NOMO-1 (cell line): Measurements from ENCODE around the gene XRCC3.

Experiments used
- DNase-seq, 2 experiments: peaks; one replicate each; lab custom pipeline; 2025; ENCODE audit not compliant: unreplicated experiment in 2 of 2; lab: John Stamatoyannopoulos, UW

XRCC3 gene

DNA sequence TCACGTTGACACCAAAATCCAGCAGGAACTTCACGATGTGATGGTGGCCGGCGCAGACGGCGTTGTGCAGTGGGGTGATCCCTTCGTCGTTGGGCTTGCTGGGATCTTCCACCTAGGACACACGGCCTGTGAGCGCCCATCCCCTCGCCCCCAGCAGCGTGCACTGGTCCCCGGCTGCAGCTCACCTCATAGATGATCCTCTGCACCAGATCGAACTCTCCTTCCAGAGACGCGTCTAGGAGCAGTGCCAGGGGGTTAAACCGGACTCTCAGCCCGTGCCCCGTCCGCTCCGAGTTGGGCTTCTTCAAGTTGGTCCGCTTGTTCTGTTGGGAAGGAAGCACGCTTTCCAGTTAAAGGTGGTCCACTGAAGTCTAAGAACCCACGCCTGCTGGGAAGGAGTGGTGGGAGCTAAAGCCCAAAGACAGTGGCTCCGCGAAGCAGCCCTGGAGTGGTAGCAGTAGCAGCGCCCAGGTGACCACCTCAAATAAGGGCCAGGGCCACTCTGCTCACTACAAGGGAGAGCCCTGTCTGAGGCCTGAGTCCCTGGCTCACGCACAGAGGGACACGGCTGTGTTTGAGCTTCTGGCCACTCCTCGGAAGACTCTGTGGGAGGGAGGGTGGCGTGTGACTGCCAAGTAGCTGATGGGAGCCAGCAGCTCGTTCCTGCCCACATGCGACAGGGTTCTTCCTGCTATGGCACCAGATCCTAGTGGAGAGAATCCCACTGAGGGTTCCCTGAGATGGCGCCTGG, 23.6 kb upstream of the XRCC3 start:
- DNase-seq = no peak

DNA sequence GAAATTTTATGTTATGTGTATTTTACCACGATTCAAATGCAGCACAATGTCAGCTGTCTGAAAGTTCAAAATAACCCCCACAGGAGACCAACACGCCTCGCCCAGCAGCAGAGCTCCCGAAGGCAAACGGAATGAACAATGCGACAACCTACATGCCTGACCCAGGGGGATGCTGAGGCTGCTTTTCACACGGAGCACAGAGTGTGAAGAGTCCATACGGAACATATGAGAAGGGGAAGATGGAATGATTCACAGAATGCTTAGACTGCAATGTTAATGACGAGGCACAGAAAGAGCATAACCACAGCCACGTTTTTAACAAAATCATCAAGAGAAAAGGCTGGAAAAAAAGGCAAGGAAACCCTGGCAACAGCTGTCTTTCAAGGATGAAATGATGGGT, 22.9 kb upstream of the XRCC3 start:
- DNase-seq = no peak

GRCh38 chr14:103737432-103738045, 22.3 kb upstream of the XRCC3 start:
- DNase-seq = no peak

- DNase-seq = no peak
Measured at GRCh38 chr14:103736546-103737431, 21.5 kb upstream of the XRCC3 start.

GRCh38 chr14:103735815-103736545, 20.7 kb upstream of the XRCC3 start:
- no peak for DNase-seq

DNA sequence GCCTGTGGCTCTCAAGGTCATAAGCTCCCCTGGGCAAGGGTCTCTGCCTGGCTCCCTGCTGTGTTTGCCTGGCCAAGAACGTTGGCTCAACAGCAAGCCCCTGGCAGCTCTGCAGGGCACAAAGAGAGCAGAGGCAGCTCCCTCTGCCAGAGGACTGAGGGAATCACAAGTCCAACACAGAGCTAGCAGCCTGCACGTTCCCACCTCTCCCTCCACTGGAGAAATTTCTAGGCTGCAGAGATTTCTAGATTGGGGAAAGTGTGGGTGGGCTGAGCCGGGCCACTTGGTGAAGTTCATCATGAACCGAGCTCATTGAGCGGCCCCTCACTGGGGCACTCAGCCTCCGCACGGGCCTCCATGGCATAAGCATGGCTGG, 20.2 kb upstream of the XRCC3 start:
- no peak for DNase-seq

DNA sequence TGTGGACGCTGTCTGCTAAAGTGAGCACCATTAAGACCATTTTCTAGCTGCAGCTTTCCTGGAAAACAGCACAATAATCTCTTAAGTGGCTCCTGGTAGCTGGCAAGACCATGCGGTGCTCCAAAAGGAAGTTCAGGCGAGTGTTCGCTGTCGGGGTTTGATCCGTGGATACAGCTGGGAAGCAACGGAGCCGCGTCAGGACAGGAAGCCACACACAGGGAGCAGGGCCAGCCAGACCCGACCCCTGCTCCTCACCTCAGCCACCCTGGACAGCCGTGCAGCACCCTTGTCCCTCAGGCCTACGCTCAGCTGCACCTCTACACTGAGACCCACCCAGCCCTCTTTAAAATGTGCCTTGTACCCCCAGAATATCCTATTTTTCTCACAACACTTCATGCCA, 19.8 kb upstream of the XRCC3 start:
- no peak for DNase-seq

GRCh38 chr14:103734081-103734888, 19.0 kb upstream of the XRCC3 start:
- no peak for DNase-seq

DNA sequence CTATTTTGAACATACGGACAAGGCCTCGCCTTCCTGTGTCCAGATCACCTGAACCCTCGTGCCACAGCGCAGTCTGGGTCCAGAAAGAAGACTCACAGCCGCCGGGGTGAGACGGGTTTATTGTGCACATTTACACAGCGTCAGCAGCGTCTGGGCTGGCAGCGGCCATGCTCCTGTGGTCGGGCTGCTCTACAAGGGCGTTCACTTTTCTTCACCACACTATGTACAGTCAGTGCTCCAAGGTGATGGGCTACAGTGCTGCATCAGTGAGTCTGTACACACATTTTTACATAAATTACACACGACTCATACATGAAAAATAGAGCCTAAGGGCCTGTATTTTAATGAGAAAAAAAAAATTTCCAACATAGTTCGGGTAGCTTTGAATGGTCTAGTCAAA, 18.4 kb upstream of the XRCC3 start:
- no peak for DNase-seq

DNA sequence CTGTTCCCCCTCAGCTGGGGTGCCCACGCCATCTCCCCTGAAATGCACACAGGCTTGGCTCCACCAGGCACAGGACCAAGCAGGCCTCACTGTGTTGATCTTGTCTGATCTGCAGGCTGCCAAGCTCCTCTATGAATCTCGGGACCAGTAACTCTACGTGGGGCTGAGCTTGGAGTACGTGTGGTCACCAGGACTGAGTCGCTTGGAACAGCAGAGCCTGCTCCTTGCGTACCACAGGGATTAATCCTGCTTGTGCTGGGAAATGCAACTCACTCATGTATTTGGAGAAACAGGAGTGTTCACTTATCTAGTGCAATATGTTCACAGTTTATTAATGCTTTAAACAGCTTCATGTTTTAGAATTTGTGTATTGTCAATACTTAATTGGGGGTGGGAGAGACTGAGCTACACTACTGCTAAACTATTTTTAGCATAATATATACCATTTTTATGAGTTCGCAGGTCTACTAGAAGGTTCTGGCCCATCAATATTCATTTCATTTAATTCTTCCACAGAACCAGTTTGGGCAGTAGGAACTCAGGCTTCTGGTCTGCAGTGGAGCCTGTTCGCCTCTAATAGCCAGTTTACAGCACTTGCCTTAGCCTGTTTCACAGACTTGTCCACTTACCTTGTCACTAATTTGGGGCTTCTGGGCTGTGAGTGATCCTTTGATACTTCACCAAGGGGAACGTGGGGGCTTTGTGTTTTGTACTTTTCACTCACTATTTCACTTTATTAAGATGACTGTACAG, 17.8 kb upstream of the XRCC3 start:
- DNase-seq = no peak

DNA sequence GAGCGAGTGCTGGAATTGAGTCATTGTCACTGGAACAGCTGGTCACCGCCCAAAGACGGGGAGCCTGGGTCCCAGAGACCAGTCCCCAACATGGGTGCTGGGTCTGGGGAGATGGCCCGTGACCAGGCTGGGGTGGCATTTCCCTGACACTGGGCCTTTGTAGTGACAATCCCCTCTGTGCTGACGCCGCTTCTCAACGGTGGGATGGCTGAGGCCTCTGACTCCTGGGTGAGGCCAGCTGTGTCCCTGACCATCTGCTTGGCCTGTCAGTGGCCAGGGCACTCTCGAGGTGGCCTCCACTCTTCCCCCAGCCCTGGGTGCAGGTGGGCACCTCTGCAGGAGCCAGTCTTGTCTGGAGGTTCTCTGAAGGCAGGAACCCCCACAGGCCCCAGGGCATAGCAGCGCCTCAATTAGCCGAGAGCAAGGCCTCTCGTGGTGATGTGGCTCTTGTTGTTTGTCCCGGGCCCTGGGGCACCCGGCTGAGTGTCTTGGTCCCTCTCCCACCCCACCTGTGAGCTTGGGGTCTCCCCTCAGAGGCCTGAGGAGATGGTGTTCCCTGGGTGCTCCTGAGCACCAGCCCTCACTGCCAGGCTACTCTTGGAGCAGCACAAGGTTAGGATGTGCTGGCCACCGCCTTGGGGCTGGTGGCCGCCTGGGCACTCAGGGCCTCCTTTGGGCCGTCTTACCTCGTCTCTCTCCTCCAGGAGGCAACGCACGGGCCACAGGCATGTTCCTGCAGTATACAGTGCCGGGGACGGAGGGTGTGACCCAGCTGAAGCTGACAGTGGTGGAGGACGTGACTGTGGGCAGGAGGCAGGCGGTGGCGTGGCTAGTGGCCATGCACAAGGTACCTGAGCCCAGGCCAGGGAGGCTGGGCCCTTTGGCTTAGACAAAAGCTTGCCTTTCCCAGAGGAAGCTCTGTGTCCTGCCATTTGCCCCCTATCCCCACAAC, 16.9 kb upstream of the XRCC3 start:
- no peak for DNase-seq

DNA sequence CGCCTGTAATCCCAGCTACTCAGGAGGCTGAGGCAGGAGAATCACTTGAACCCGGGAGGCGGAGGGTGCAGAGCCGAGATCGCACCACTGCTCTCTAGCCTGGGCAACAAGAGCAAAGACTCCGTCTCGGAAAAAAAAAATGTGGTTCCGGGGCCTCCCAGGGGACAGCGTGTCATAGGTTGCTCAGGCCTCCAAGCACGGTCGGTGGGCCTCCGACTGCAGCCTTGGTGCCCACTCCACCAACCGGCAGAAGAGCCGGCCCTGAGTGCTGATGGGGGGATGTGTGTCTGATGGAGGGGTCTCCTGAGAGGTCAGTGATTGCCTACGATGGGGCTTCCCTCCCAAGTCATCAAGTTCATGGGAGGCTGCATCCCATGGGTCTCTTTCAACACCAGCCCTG, 16.2 kb upstream of the XRCC3 start:
- no peak for DNase-seq

DNA sequence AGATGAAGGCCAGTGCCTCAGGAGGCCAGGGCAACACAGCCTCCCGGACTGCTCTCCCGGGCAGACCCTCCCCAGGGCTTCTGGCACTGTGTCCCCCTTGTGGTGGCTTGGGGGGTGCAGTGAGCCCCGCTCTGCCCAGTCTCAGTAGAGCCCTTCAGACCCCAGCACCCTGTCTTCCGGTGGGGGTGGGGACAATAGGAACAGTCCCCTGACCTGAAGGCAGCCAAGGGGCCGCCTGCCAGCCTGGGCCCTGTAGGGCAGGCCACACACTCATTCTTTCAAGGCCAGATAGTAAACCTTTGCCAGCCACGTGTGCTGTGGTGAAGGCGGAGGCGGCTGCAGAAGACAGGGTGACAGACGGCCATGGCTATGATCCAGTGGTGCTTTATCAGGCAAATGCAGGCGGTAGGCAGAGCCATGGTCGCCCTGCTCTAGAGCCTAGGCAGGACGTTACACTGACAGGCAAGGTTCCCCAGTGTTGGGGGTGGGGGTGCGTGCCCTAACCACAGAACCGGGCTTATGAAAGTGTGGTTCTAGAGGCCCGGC, 15.3 kb upstream of the XRCC3 start:
- no peak for DNase-seq

DNA sequence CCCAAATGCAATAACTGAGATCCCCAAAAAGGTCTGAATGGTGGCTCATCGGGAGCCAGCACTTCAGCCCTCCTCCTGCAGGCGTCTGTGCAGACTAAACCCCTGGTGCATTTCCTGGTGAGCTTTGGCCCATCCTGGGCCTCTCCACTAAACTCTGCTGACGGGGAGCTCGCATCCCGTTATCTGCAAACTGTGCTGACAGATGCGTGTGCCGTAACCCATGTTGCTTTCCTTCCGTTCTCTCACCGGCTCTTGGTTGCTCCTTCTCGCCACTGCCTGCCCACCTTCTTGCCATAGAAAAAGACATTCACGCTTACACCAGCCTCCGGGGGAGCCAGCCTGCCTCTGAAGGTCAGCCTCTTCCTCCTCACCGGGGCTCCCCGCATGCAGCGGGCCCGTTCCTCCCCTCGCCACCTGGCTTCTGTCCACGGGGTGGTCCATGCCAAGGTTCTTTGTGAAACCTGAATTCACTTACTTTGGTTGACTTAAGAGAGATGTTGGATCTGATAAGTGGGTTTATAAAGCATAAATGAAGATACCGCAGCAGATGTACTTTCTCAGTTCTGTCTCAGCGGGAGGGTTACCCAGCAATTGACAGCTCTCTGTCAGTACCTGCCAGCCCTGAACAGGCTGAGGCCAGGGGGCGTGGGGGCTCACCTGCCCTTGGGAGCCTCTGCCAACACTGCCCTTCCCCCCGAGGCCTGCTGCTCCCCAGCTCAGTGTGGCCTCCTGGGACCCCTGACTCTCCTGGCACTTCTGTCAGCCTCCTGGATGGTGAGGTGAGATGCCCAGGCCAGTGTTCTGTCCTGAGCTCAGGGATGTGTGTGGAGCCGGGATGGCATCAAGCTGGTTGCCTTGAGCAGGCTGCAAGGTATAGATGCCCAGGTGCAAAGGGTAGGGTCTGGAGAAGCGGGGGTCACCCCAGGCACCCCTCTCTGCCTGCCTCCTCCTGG, 14.5 kb upstream of the XRCC3 start:
- no peak for DNase-seq

- no peak for DNase-seq
Measured at GRCh38 chr14:103728721-103729120, 13.5 kb upstream of the XRCC3 start.

- DNase-seq = no peak
Measured at GRCh38 chr14:103728141-103728540, 12.9 kb upstream of the XRCC3 start.
